Measurements from ENCODE around the gene MACO1.

DNA sequence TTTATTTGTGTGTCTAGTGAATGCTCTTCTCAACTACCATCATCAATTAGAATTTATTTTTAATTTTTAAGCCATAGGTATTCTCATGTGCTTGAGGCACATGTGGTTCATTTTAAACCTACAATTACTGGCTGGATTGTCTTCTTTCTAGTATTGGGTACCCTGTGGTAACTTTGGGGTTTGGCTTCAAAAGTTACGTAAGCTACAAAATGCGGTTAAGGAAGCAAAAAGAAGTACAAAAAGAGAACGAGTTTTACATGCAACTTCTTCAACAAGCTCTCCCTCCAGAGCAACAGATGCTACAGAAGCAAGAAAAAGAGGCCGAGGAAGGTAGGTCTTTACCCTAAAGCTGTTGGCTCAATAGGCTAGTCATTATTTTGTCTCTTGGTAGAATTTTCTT is 25.8 kb downstream of the MACO1 start:
- TF ChIP-seq, protein P1, sequence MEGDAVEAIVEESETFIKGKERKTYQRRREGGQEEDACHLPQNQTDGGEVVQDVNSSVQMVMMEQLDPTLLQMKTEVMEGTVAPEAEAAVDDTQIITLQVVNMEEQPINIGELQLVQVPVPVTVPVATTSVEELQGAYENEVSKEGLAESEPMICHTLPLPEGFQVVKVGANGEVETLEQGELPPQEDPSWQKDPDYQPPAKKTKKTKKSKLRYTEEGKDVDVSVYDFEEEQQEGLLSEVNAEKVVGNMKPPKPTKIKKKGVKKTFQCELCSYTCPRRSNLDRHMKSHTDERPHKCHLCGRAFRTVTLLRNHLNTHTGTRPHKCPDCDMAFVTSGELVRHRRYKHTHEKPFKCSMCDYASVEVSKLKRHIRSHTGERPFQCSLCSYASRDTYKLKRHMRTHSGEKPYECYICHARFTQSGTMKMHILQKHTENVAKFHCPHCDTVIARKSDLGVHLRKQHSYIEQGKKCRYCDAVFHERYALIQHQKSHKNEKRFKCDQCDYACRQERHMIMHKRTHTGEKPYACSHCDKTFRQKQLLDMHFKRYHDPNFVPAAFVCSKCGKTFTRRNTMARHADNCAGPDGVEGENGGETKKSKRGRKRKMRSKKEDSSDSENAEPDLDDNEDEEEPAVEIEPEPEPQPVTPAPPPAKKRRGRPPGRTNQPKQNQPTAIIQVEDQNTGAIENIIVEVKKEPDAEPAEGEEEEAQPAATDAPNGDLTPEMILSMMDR (IDR thresholded peaks at IDR 0.05): no peak
- no peak for TF ChIP-seq EP300 (IDR thresholded peaks at IDR 0.05)
- TF ChIP-seq POLR2AphosphoS5 (IDR thresholded peaks at IDR 0.05): no peak

Measured in esophagus muscularis mucosa (tissue), 4 donors.